NOMO-1 treated with dmso at 0.1 percent for 144 hours (cell line): Measurements from ENCODE around the gene SCLT1.

Experiments used
- DNase-seq: peaks from one replicate; lab custom pipeline; 2025; ENCODE audit not compliant: unreplicated experiment; lab: John Stamatoyannopoulos, UW

SCLT1 gene

GRCh38 chr4:128961405-128961804, 131.9 kb downstream of the SCLT1 start:
- no peak for DNase-seq

- DNase-seq: peak; percentile 79
Measured at GRCh38 chr4:128958194-128958593, 135.1 kb downstream of the SCLT1 start.

DNA sequence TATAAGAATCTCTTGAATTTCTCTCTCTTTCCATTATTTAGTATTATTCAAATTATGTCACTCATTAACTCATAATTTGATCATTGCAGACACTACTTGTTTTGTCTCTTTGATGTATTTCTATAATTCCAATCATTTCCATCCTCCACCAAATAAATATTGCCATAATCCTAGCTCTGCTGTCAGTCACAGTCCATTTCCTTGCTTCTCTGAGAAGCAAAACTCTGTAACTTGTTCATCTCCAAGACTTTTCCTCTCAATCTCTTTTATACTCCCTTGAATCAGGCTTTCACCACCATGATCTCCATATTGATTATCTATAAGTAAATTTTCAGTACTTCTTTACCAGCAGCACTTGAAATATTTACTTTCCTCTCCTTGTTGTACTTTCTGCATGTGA, 135.9 kb downstream of the SCLT1 start:
- DNase-seq: no peak

DNA sequence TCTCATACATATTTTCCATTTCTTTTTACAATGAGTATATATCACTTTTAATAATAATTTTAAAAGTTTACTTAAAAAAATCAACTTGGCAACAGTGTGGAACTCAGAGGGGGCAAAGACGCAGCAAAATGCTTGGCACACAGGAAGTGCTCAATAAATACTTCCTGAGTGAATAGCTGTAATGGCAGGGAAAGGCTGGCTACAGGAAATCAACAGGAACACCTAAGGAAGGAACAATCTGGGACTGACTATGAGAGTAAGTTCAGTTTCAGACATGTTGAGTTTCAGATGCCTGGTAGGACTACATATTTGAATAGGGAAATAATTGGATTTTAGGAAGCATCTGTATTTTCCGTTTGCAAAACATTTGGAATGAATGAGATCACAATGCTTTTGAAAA, 137.6 kb downstream of the SCLT1 start:
- no peak for DNase-seq

GRCh38 chr4:128954941-128955340, 138.4 kb downstream of the SCLT1 start:
- DNase-seq: no peak

DNA sequence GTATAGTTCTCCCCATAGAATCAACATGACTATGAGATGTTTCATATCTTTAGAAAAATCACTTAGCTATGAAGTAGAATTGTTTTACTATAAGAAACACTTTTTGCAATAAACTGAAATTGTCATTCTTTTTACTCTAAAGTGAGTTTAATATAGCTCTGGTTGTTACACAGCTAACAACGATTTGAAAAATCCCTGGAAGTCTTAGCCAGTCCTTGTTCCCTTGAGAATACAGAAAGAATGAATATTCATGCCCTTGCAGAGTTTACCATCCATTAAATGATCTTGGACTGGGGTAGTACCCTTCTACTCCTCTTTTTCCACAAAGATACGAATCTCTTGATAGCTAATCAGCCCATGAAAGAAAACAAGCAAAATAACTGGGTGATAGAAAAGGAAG, 142.0 kb downstream of the SCLT1 start:
- DNase-seq: no peak

- no peak for DNase-seq
Measured at GRCh38 chr4:128950796-128951195, 142.5 kb downstream of the SCLT1 start.

GRCh38 chr4:128946916-128947315, 146.4 kb downstream of the SCLT1 start:
- DNase-seq: no peak

DNA sequence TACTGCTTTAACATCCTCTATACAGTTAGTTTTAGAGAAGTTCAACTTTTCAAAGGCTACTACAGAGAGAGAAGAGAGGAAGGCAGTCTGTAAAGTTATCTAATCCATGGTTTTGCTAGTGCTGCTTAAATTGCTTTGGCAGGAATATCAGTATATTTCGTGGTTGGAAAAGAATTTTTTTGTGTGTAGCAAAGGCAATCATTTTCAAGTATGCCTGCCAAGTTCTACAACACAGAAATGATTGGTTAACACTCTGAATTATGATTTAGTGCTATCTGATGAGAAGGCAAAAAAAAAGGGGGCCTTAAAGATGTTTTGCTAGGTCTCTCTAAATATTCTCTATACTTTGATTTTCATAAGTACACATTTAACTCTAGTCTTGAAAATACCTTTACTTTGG, 150.7 kb downstream of the SCLT1 start:
- DNase-seq: no peak

GRCh38 chr4:128940971-128941370, 152.4 kb downstream of the SCLT1 start:
- no peak for DNase-seq

GRCh38 chr4:128930051-128930450, 163.3 kb downstream of the SCLT1 start:
- no peak for DNase-seq

DNA sequence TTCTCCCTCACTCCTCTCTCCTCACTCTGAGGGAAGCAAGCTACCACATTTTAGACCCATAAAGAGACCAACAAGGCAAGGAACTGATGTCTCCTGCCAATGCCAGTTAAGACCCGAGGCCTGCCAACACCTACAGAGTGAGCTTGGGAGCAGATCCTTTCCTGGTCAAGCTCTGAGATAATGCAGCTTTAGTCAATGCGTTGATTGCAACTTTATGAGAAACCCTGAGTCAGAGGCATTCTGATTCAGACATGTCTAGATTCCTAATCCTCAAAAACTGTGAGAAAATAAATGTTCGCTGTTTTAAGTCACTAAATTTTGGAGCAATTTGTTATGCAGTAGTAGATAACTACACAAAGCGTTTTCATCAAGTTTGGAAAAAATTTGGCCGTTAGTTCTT, 168.4 kb downstream of the SCLT1 start:
- no peak for DNase-seq

DNA sequence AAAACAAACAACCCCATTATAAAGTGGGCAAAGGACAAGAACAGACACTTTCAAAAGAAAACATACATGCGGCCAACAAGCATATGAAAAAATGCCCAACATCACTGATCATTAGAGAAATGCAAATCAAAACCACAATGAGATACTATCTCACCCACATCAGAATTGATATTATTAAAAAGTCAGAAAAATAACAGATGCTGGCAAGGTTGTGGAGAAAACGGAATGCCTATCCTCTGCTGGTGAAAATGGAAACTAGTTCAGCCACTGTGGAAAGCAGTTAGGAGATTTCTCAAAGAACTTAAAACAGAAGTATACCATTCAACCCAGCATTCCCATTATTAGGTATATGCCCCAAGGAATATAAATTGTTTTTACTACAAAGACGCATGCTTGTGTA, 171.4 kb downstream of the SCLT1 start:
- no peak for DNase-seq

DNA sequence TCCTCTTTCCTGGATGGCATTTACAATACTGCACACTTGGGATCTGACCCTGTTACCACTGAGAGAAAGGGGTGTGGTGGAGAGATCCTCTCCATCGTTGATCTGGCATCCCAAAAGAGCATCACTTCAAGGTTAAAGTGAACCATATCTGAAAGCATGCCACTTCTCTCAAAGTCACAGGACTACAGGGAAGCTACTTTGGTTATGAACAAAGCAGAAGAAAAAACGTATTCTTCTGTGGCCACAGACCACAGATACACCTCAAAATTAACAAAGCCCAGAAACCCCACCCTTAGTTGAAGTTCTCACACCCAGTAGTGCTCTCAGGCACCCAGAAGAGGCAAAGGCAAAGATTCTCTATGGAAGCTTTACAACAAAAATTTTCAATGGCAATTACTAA, 175.6 kb downstream of the SCLT1 start:
- DNase-seq: no peak

DNA sequence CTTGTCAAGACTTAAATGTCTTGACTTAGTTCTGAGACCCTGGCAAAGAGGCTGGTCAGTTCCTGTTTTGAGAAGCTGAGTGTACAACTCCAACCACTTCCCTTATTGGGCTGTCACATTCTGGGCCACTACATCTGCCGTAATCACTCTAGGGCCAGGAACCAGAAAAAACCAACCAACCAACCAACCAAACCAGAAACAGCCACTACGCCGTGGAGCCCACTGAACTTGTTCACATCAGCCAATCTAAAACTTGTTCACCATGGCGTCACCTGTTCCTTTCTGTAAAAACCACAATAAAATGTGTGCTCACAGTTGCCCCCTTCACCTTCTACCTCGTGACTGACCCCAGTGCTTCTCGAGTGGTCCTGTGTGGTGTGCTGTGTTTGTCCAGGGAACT, 176.5 kb downstream of the SCLT1 start:
- DNase-seq: peak; percentile 91

- no peak for DNase-seq
Measured at GRCh38 chr4:128915544-128915943, 177.8 kb downstream of the SCLT1 start.

GRCh38 chr4:128913228-128913627, 180.1 kb downstream of the SCLT1 start:
- peak; percentile 37 for DNase-seq

DNA sequence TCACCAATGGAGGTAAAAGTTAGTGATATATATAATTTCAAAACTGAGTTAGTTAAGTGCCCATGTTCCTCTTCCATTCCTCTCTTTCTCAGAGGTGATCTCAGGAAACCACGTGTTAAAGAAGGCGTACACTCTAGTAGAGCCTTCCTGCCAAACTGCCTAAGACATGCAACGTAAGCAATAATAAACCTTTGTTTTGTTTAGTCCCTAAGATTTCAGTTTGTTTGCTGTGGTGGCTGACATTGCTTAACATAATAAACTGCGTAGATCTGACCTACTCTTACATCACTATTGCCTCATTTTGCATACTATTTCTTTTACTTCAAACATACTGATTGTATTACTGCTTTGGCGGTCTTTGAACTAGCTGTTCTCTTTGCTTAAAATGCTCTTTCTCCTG, 184.6 kb downstream of the SCLT1 start:
- DNase-seq: no peak

- DNase-seq: no peak
Measured at GRCh38 chr4:128907981-128908380, 185.4 kb downstream of the SCLT1 start.

DNA sequence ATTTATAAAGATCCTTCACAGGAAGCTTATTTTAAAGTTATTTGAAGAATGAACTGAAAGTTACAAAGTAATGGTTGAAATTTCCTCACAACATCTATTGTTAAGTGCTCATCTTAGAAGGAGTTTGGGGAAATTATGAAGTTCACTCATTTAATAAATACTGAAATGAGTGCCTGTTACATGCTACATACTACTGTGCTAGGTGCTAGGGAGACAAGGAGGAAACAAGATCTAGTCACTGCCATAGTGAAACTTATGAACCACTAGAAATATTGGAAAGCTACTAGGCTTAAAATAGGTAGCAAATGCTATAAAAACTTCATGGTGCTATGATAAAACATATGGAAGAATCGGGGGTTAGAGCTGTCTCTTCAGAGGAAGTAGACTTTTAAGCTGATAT, 186.8 kb downstream of the SCLT1 start:
- no peak for DNase-seq

GRCh38 chr4:128904821-128905220, 188.5 kb downstream of the SCLT1 start:
- DNase-seq: no peak

GRCh38 chr4:128880662-128881061, 212.7 kb downstream of the SCLT1 start:
- no peak for DNase-seq

- DNase-seq: no peak
Measured at GRCh38 chr4:128879971-128880370, 213.4 kb downstream of the SCLT1 start.

GRCh38 chr4:128879283-128879682, 214.1 kb downstream of the SCLT1 start:
- no peak for DNase-seq
